ENCODE results near the gene TOM1.

The TOM1 gene

GRCh38 chr22:35367331-35367886 lies 67.7 kb downstream of the TOM1 start:
- DNase-seq, result peak in 1 of 51 donors; percentile 11

- no peak for DNase-seq
Measured at GRCh38 chr22:35368386-35368785, 68.7 kb downstream of the TOM1 start.

- no peak for DNase-seq
Measured at GRCh38 chr22:35369996-35370395, 70.3 kb downstream of the TOM1 start.

GRCh38 chr22:35373781-35374180 lies 74.1 kb downstream of the TOM1 start:
- DNase-seq, result peak in 1 of 51 donors; percentile 16

- no peak for DNase-seq
Measured at GRCh38 chr22:35375031-35375430, 75.3 kb downstream of the TOM1 start.

GRCh38 chr22:35375526-35375925 lies 75.8 kb downstream of the TOM1 start:
- DNase-seq, result no peak

- peak in 50 of 51 donors; percentile 11 to 90 (median 66) for DNase-seq
Measured at GRCh38 chr22:35376728-35377472, 77.2 kb downstream of the TOM1 start.

GRCh38 chr22:35377735-35378134 lies 78.0 kb downstream of the TOM1 start:
- DNase-seq, result peak in 3 of 51 donors; percentile 2 to 13 (median 10)

GRCh38 chr22:35378621-35379020 lies 78.9 kb downstream of the TOM1 start:
- no peak for DNase-seq

GRCh38 chr22:35379146-35379993 lies 79.7 kb downstream of the TOM1 start:
- DNase-seq, result no peak

- no peak for DNase-seq
Measured at GRCh38 chr22:35380013-35380412, 80.3 kb downstream of the TOM1 start.

- DNase-seq, result peak; percentile 10 to 91 (median 81)
Measured at GRCh38 chr22:35380537-35381423, 81.1 kb downstream of the TOM1 start, which contains the start of gene HMOX1. Gene HMOX1 (plus strand): TSS chr22:35381096. CDS start chr22:35381174, 78 bp downstream.

- DNase-seq, result no peak
Measured at GRCh38 chr22:35381424-35382009, 81.8 kb downstream of the TOM1 start.

- DNase-seq, result no peak
Measured at GRCh38 chr22:35383679-35384071, 84.0 kb downstream of the TOM1 start.

- no peak for DNase-seq
Measured at GRCh38 chr22:35384527-35384926, 84.8 kb downstream of the TOM1 start.

GRCh38 chr22:35384975-35385588 lies 85.4 kb downstream of the TOM1 start:
- no peak for DNase-seq

GRCh38 chr22:35386670-35387288 lies 87.1 kb downstream of the TOM1 start:
- no peak for DNase-seq

- DNase-seq, result no peak
Measured at GRCh38 chr22:35390933-35391332, 91.2 kb downstream of the TOM1 start.

- no peak for DNase-seq
Measured at GRCh38 chr22:35392357-35392756, 92.7 kb downstream of the TOM1 start.
